SK-MEL-5 (cell line): ENCODE measurements around the gene PRMT2. TPM values are rescaled to one million over a fixed set of nuclear protein-coding genes. Genes with fewer than 3 reads are reported as not detected.

Experiments used
- DNase-seq: peaks from one replicate; pipeline ENCODE4 v3.0.0-alpha.2; 2016; ENCODE audit warnings: low read depth, low spot score
- in situ Hi-C: cut with HindIII; loops from 2 replicates; pipeline ENCODE4 v1.10.0; 2016; ENCODE audit warnings: low sequenced_read_pairs, high pct_unique_total_duplicates, low pct_unique_long_range_greater_than_20kb
- total RNA-seq: library from RNA; depleted of rRNA; stranded (reverse); fragments of >200 nt; shearing (Covaris generic); gene quantifications from 2 replicates; pipeline ENCODE4 v1.2.3, GENCODE V29; 2014

PRMT2 gene
- total RNA-seq, 1 experiment from 2014 or later: 119 TPM

DNA sequence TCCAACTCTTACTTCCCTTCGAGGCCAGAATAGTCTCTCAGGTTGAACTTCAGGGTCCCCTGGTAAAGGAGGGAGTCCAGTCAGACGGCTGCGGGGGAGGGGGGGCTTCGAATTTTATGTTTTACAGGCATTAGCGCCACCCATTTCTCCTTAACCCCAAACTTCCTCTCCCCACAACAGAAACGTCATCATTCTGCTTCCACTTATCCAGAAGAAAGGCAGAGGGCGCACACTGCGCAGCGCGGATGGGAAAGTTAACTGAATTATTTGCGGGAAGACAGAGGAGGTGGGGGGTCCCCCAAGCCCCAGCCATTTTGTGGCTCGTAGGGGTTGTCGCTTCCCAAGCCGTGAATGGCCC, 529 bp upstream of the PRMT2 start:
- in situ Hi-C loops: no loop called here
- peak; percentile 62 for DNase-seq

DNA sequence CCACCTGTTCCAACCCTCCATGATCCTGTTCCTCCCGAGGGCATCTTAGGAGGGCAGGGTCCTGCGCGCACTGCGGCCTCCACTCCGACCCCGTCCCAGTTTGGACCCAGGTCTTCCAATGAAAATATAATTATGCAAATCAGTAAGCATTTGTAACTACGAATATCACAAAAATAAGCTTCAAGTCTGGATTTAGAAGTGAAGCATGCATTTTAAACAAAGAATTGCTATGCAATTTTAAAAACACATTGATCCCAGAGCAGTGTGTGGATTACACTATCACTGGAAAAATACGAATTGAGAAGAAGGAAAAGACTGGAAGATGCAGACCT, 673 bp downstream of the PRMT2 start:
- in situ Hi-C loops: no loop called here
- DNase-seq: no peak

DNA sequence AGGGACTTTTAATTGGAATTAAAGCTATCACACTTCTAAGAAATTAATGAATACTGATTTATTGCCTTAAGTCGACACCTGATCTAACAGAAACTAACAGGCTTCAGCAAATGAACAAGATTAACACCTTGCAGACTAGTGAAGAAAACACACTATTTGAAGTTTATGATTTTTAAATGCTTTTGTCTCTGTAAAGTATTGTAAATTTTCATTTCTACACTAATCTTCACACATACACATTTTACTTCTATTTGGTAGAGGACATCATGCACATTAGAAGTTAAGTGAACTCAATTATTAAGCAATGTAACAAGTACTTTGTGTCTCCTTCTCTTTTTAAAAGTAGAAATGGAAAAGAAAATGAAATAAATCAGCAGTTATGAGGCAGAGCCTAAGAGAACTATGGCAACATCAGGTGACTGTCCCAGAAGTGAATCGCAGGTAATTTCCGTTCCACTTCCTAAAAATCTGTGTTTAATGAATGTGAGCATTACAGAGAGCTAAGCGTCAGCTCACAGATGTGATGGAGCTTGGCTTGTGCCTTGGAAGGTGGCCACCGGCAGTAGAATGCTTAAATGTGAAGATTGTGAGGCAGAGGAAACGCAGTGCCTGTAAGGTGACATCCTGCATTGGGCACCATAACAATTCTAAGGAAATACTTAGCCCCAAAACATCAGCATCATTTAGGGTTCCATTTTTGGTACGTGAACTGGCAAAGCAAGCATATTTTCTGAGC, 1.2 kb downstream of the PRMT2 start:
- in situ Hi-C loops: no loop called here
- DNase-seq: no peak

DNA sequence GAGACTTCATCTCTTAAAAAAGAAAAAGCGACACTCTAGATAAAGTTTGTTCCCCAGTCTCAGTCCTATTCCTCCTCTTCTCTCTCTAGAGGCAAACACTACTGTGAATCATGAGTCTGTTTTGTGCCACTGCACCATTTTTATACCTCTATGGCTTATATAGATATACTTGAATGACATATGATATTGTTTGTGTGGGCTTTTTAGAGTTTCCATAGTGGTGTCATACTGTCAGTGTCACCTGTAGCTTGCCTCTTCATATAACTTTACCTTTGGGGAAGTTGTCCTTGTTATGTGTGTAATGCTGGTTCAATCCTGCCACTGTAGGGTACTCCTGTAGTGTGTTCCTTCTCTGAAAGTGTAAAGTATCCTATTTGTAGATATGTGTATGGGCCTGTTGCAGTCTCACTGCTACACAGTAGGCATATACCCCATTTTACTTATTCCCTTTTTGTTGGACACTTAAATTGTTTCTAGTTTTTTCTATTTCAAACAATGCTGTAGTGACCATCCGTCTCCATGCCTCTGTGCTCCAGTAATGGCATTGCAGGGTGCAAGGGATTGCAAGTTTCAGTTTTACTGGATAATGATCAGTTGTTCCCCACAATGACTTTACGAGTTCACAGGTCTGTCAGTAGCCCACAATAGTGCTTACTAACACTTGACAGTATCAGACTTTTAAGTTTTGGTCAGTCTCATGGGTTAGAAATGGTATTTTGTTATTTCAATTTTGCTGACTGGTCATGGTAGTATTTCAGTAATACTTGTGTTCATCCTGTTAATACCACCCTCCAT, 2.7 kb downstream of the PRMT2 start:
- in situ Hi-C loops: no loop called here
- DNase-seq: no peak

DNA sequence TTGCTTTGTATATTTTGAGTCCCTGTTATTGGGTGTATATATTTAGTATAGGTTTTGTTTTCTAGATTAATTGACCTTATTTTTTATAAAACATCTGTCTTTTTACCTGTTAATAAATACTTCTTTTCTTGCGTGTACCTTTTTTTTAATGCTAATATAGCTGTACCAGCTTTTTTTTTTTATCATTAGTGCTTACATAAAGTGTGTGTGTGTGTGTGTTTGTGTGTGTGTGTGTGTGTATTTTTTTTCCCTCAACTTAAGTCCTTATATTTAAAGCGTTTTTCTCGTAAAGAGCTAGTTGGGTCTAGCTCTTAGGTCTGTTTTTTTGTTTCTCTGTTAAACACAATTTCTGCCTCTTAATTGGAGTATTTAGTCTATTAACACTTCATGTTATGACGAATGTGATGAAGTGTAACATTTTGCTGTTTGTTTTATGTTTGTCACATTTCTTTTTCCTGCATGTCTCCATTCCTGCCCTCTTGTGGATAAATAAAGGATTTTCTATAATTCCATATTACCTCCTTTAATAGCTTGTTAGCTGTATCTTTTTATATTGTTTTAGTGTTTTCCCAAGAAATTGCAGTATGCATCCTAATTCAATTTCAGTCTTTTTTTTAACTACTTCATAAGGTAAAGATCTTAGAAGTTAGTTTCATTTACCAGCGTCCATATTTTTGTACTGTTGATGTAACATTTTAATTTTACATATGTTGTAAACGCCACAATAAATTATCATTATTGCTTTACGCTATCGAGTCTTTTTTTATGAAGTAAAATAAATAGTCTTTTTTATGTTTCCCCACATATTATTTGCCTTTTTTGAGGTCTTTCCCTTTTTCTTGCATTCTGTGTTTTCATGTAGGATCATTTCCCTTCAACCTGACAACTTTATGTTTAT, 4.3 kb downstream of the PRMT2 start:
- in situ Hi-C loops: no loop called here
- DNase-seq: peak; percentile 58

DNA sequence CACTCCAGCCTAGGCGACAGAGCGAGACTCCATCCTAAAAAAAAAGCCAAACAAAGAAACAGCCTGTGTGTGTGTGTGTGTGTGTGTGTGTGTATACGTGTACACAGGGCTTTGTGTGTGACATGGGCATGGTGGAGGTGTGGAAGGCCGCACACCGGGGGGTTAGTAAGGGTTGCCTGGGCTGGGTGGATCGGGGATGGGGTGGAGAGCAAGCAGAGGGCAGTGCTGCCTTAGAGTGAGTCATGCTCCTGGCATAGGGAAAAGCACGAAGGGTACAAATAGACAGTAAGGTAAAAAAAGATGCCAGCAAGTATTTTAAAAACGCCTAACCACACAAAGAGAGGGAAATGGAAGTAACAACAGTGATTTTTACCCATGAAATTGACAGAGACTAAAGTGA, 6.2 kb downstream of the PRMT2 start:
- no peak for DNase-seq
- in situ Hi-C loops: no loop called here

DNA sequence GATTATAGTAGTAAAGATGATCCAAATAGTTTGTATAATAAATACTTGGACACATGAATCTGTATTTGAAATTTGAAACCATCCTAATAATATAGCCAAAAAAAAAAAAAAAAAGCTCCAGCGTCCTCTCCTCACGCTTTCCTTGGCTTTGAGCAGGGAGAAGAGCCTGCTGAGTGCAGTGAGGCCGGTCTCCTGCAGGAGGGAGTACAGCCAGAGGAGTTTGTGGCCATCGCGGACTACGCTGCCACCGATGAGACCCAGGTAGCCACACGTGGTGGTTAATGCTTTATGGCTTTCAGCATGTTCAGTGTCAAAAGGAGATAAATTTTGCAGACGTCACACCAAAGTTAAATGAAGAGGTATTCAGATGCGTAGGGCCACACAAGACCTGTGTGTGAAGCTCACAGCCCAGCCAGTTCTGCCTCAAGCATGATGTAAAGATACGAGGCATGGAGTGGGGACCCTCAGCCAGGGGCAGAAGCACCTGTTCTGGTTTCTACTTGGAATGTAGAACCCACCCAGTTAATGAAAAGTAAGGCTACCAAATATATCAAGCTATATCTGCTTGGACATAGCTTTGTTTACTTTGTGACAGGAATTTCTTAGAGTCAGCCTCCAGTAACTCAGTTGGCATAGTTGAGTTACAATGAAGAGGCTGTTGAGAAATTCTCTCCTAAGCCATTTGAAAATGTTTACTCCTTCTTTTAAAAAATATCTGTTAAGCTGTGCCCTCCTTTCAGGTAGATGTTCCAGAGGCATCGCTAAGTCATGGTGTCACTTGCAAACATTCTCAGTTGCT, 8.1 kb downstream of the PRMT2 start:
- DNase-seq: no peak
- in situ Hi-C loops: no loop called here

DNA sequence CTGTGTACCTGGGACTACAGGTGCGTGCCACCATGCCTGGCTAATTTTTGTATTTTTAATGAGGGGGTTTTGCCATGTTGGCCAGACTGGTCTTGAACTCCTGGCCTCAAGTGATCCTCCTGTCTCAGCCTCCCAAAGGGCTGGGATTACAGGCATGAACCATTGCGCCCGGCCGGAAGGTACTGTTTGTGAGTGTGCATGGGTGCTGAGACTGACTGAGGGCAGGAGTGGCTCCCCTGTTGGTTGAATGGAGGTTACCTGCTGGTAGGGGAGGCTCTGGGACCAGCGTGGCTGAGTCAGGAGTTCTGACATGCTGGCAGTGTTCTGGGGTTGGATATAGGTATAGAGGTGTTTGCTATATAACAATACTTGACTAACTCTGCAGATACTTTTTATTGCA, 10.4 kb downstream of the PRMT2 start:
- in situ Hi-C loops: no loop called here
- no peak for DNase-seq

DNA sequence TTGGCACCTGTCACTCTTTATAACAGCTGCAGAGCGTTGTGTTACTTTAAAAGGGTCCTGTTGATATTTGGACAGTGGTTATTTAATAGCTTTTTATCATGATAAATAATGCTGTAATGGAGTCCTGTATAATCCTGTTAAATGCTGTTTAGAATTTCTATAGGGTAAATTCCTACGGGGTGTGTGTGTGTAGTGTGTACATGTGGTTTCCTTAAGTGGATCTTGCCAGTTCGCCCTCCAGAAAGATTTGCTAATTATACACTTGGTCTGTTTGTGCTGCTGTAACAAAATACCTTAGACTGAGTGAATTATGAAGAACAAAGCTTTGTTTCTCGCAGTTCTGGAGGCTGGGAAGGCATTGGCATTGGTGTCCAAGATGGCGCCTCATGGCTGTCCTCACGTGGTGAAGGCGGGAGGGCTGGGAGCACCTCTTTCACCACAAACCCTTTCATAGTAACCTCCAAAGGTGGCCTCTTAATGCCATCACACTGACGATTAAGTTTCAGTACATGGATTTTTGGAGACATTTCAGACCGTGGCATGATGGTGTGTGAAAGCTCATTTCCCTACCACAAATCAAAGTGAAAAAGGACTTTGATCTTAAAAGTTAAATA, 11.2 kb downstream of the PRMT2 start:
- in situ Hi-C loops: no loop called here
- no peak for DNase-seq

DNA sequence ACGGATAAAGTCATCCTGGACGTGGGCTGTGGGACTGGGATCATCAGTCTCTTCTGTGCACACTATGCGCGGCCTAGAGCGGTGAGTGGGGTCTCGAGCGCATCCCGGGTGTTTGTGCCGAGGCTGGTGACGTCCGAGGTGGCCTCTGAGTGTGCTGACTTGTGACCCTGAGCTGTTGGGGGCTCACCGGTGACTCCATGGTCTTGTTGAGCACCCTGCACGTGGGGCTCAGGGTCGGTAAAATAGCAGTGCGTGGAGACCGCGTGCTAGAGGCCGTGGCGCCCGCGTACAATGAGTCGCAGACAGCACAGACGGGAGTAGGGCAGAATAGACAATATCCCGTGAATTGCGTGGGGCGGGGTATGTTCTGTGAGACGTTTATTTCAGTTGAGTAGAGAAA, 13.1 kb downstream of the PRMT2 start:
- in situ Hi-C loops: no loop called here
- no peak for DNase-seq

DNA sequence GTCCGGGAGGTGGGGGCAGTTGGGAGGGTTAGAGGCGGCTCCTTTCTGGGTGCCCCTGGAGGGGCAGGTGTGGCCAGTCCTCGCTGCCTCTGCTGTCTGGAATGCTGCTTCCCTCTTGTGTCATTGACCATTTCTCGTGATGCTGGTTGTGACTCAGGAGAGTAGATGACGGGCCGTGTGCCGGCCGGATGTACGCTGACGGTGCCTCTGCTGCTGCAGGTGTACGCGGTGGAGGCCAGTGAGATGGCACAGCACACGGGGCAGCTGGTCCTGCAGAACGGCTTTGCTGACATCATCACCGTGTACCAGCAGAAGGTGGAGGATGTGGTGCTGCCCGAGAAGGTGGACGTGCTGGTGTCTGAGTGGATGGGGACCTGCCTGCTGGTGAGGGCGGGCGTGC, 13.9 kb downstream of the PRMT2 start:
- in situ Hi-C loops: no loop called here
- no peak for DNase-seq

DNA sequence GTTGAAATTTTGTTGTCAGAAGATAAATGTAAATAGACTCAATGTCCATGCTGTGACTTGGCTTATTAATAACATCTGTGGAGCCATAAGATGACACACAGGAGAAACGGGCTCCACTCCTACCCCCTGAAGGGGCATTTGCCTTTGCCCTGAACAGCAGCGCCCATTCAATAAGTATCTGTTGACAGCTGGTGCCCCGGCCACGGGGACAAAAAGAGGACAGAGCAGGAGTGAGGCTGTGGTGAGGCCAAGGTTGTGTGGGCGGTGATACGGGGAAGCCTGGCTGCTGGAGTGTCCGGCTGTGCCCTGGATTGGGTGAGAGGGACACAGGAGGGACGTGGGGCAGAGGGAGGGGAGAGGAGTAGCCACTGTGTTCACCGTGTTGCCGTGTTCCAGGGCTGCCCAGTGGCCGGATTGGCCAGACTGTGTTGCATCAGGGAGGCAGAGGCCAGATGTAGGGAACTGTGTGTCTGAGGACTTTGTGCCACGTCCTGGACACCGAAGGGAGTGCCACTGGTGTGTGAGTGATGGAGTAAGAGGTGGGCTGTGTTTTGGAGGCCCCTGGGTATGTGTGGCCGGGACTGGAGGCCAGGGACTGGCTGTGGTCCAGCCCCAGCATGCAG, 15.1 kb downstream of the PRMT2 start:
- in situ Hi-C loops: no loop called here
- DNase-seq: no peak

DNA sequence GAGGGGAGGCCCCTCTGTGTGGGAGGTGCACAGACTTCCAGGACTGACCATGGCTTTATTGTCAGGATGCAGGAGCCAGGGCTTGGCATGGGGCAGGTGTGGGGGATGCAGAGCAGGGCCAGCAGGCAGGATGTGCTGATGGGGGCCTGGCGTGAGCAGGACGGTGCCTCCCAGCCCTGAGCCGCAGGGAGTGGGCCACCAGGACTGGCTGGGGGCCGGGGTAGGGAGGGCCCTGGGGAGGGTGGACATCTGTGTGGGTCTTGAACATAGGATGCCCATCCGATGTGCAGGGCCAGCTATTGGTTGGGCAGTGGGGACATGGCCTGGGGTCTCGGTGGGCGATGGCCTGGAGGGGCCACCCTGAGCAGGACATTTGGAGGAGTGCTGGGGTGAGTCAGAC, 15.6 kb downstream of the PRMT2 start:
- DNase-seq: no peak
- in situ Hi-C loops: no loop called here

DNA sequence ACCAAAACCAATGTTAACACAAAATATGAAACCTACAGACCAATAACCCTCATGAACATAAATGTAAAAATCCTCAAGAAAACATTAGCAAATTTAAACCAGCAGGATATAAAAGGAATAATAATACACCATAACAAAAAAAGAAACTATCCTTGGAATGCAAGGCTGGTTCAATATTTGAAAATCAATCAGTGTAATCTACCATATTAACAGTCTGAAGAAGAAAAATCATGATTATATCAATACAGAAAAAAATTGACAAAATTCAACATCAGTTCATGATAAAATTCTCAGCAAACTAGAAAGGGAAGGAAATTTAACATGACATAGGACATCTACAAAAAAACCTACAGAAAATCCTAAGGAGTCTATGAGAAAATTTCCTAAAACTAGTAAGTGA, 19.8 kb downstream of the PRMT2 start:
- DNase-seq: no peak
- in situ Hi-C loops: no loop called here

DNA sequence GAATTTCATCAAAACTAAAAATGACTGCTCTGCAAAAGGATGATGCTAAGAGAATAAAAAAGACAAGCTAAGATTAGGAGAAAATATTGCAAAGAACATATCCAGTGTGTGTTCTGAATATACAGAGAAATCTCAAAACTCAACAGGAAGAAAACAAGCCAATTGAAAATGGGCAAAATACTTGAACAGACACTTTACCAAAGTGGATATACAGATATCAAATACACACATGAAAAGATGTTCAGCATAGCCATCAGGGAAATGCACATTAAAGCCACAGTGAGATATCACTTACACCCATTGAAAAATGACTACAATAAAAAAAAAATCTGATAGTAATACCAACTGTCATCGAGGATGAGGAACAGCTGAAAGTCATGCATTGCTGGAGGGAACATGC, 21.3 kb downstream of the PRMT2 start:
- in situ Hi-C loops: no loop called here
- DNase-seq: no peak

DNA sequence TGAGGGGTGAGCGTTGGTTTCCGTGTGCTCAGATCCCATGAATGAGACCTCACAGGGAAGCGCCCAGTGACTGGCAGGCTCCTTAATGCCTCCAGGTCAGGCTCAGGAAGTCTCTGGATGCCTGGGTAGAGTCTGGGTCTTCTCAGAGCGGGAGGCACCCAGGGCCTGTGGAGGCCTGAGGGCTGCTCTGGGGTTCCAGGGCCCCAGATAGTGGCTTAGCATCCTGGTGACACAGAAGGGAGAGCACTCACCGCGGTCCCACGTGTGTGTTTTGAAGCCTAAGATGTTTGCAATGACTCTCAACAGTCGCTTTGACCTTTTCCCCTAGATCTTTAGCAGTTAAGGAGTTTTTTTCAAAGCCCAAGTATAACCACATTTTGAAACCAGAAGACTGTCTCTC, 25.0 kb downstream of the PRMT2 start:
- in situ Hi-C loops: no loop called here
- no peak for DNase-seq

DNA sequence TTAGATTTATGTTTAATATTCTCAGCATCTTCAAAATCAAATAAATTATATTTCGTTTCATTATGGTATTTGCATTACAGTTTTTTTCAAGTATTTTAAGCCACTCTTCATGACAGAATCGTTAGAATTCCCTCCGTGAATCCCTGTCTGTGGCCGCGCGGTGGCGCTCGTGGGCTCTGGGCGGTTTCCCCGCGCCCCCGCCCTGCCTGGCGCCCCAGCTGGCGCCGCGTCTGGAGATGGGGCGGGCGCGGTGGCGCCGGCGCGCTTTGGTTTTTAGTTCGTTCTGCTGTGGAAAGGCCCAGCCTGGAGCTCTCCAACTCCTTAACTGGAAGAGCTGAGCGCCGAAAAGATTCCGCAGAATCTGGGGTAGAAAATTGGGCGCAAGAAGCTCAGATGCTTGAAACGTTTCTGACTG, 25.7 kb downstream of the PRMT2 start:
- no peak for DNase-seq
- in situ Hi-C loops: no loop called here
